Measurements from ENCODE around the gene SMG1. TPM values are rescaled to one million over a fixed set of nuclear protein-coding genes. Genes with fewer than 3 reads are reported as not detected.

Gene SMG1
- total and polyA plus RNA-seq, 2 of the 13 experiments (the other 11 are each of a cell fraction or from before 2014, with no cell fraction given), result 48.7 to 53.7 TPM

DNA sequence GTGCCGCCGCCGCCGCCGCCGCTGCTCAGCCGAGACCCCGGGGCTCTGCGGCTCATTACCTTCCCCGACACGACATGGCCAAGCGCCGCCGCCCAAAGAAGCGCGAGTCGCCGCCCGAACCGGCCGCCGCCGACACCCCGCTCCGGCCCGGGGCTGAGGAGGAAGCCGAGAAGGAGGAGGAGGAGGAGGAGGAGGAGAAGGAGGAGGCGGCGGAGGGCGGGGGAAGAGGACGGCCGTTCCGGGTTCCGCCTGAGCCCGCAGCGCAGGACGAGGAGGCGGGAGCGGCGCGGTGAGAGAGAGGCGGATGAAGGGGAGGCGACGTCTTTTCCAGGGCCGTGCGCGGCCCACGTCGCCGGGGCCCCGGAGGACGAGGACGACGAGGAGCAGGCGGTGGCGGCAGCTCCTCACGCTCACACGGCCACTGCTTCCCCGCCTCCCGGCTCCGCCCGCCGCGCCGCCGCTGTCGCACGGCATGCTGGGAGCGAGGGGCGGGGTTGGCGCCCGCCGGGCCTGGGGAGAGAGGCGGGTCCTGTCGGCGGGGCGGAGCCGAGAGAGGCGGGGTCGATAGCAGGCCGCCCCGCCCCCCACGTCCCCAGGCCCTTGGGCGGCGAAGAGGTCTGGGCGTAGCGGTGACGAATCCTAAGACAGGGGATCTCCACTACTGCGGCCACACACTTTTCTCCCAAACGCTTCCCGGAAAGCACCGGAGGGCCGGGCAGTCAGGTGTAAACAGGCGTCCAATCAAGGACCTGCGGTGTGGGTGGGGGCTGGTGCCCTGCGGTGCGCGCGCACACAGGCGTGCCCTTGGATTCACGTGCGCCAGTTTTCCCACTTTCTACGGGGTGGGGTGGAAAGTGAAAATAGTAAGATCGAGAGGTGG, at the start of gene SMG1 (continued):
- peak; percentile 45 for TF ChIP-seq PHF5A (CRISPR knock-in tag; IDR thresholded peaks at IDR 0.05; ENCODE audit: low read depth, unreplicated experiment)
- TF ChIP-seq SNAI1 (CRISPR knock-in tag; IDR thresholded peaks at IDR 0.05; ENCODE audit: borderline replicate concordance), result peak; percentile 98
- TF ChIP-seq ZNF317 (CRISPR knock-in tag; IDR thresholded peaks at IDR 0.05), result peak; percentile 92
- peak; percentile 91 for TF ChIP-seq KMT2B (CRISPR knock-in tag; IDR thresholded peaks at IDR 0.05)
- TF ChIP-seq ATF3 (CRISPR knock-in tag; IDR thresholded peaks at IDR 0.05), result peak; percentile 6
- peak; percentile 65; the same call in 1 of the 2 replicates for TF ChIP-seq ZNF253 (CRISPR knock-in tag; IDR thresholded peaks at IDR 0.05; ENCODE audit: borderline replicate concordance)
- peak; percentile 82; the same call in 1 of the 2 replicates for TF ChIP-seq CCDC6 (CRISPR knock-in tag; IDR thresholded peaks at IDR 0.05)
- TF ChIP-seq FOXP1 (IDR thresholded peaks at IDR 0.05), result 0 out of 2 replicates have a peak, but pooled peaks have one; percentile 18
- TF ChIP-seq FOXP1 (CRISPR knock-in tag; IDR thresholded peaks at IDR 0.05), result peak; percentile 20; the same call in 1 of the 2 replicates
- peak; percentile 92 for TF ChIP-seq ZBTB42 (CRISPR knock-in tag; IDR thresholded peaks at IDR 0.05)
- 0 out of 2 replicates have a peak, but pooled peaks have one; percentile 66 for TF ChIP-seq BATF2 (CRISPR knock-in tag; IDR thresholded peaks at IDR 0.05)
- TF ChIP-seq POLR2G (IDR thresholded peaks at IDR 0.05; ENCODE audit: low read depth, low read length), result peak; percentile 79
- peak; percentile 90 for TF ChIP-seq HNRNPLL (IDR thresholded peaks at IDR 0.05; ENCODE audit: low read depth, low read length, poor library complexity, severe bottlenecking)
- TF ChIP-seq, protein P1, sequence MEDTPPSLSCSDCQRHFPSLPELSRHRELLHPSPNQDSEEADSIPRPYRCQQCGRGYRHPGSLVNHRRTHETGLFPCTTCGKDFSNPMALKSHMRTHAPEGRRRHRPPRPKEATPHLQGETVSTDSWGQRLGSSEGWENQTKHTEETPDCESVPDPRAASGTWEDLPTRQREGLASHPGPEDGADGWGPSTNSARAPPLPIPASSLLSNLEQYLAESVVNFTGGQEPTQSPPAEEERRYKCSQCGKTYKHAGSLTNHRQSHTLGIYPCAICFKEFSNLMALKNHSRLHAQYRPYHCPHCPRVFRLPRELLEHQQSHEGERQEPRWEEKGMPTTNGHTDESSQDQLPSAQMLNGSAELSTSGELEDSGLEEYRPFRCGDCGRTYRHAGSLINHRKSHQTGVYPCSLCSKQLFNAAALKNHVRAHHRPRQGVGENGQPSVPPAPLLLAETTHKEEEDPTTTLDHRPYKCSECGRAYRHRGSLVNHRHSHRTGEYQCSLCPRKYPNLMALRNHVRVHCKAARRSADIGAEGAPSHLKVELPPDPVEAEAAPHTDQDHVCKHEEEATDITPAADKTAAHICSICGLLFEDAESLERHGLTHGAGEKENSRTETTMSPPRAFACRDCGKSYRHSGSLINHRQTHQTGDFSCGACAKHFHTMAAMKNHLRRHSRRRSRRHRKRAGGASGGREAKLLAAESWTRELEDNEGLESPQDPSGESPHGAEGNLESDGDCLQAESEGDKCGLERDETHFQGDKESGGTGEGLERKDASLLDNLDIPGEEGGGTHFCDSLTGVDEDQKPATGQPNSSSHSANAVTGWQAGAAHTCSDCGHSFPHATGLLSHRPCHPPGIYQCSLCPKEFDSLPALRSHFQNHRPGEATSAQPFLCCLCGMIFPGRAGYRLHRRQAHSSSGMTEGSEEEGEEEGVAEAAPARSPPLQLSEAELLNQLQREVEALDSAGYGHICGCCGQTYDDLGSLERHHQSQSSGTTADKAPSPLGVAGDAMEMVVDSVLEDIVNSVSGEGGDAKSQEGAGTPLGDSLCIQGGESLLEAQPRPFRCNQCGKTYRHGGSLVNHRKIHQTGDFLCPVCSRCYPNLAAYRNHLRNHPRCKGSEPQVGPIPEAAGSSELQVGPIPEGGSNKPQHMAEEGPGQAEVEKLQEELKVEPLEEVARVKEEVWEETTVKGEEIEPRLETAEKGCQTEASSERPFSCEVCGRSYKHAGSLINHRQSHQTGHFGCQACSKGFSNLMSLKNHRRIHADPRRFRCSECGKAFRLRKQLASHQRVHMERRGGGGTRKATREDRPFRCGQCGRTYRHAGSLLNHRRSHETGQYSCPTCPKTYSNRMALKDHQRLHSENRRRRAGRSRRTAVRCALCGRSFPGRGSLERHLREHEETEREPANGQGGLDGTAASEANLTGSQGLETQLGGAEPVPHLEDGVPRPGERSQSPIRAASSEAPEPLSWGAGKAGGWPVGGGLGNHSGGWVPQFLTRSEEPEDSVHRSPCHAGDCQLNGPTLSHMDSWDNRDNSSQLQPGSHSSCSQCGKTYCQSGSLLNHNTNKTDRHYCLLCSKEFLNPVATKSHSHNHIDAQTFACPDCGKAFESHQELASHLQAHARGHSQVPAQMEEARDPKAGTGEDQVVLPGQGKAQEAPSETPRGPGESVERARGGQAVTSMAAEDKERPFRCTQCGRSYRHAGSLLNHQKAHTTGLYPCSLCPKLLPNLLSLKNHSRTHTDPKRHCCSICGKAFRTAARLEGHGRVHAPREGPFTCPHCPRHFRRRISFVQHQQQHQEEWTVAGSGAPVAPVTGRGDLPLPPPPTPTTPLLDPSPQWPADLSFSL (CRISPR knock-in tag; IDR thresholded peaks at IDR 0.05), result peak; percentile 52; the same call in 1 of the 2 replicates
- TF ChIP-seq SNAPC2 (CRISPR knock-in tag; IDR thresholded peaks at IDR 0.05), result peak; percentile 97
- peak; percentile 56 for TF ChIP-seq CBX1 (IDR thresholded peaks at IDR 0.05; ENCODE audit: low read depth)
- peak; percentile 58 for TF ChIP-seq KDM3A (CRISPR knock-in tag; IDR thresholded peaks at IDR 0.05; ENCODE audit: low read depth)
- TF ChIP-seq ZNF414 (CRISPR knock-in tag; IDR thresholded peaks at IDR 0.05), result peak; percentile 58; the same call in 1 of the 2 replicates
- TF ChIP-seq ZNF18 (CRISPR knock-in tag; IDR thresholded peaks at IDR 0.05; ENCODE audit: insufficient replicate concordance), result peak; percentile 77
